Colonic mucosa (tissue), 4 donors: Measurements from ENCODE around the gene STBD1. TPM values are rescaled to one million over a fixed set of nuclear protein-coding genes. Genes with fewer than 3 reads are reported as not detected.
A peak's percentile ranks its signal among the peaks of the same experiment; 100 is the strongest.

Experiments used
- DNase-seq: peaks from one replicate; pipeline ENCODE4 v3.0.0-alpha.2; 2020
- H3K27ac ChIP-seq: fragments of 200-600 bp; one replicate; pipeline ENCODE4 v1.8.0; 2021
- H3K27me3 ChIP-seq: fragments of 200-600 bp; one replicate; pipeline ENCODE4 v1.8.0; 2021
- H3K36me3 ChIP-seq: fragments of 200-600 bp; one replicate; pipeline ENCODE4 v1.8.0; 2021
- H3K4me1 ChIP-seq: fragments of 200-600 bp; one replicate; pipeline ENCODE4 v1.8.0; 2021; ENCODE audit warnings: mild to moderate bottlenecking
- H3K4me3 ChIP-seq: fragments of 200-600 bp; one replicate; pipeline ENCODE4 v1.8.0; 2021
- H3K9ac ChIP-seq, 2 donors: one replicate each; pipeline ENCODE4 v1.7.0; 2013; ENCODE audit warnings: control low read depth in 2 of 2, low read depth in 2 of 2, low read length in 2 of 2
- H3K9me3 ChIP-seq: fragments of 200-600 bp; one replicate; pipeline ENCODE4 v1.8.0; 2021
- intact Hi-C: fragments of 100-400 bp; cut with DNase I; formaldehyde crosslinking; loops from one replicate; pipeline ENCODE4 v1.14.1; 2022
- total RNA-seq, 2 donors: library from RNA; stranded (reverse); fragmentation: NEBNext Ultra II Directional in 1 of 2; extraction: Animal tissue kit (Norgen Biotek cat#: 25700) in 1 of 2; gene quantifications; one replicate each; pipeline ENCODE4 v1.2.1, GENCODE V29; 2021
- TF ChIP-seq, protein P1 (sequence below): fragments of 200-600 bp; IDR thresholded peaks from one replicate; pipeline ENCODE4 v1.8.0; 2022; ENCODE audit warnings: antibody characterized with exemption, mild to moderate bottlenecking
- donor health status: healthy.
- donor health status: DM: no; HTN: no; CAD: no.
- donor health status: DM: no; HTN: no; CAD: no.

STBD1 gene
- total RNA-seq, 2 donors from 2014 or later: 11.8 to 39.2 TPM

DNA sequence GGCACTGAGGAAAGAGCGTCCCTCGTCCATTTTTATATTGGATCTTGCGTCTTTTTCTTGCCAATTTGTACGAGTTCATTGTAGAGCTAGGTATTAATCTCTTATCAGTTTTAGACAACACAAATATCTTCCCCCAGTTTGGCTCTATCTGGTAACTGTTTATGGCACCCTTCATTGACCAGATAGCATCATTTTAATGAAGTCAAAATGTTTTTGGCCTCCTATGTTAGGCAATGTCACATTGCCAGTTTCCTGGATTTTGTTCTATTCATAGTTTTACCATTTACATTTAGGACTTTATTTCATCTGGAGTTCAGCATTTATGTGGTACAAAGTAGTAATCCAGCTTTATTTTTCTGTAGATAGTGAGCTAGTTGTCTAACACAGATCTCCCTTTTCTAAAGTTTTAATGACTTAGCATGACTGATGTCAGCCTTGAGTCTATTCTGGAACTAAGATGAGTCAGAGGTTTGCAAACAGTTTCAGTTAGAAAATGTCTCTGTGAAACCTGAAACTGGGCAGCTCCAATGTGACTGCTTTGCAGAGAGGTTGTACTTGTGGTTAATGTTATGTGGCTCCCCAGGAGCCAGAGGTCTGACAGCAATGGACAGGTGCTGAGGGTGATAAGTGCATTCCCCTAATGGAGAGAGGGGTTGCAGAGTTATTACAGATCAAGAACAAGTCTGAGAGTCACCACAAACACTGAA, 5.3 kb upstream of the STBD1 start:
- intact Hi-C loops: no loop called here
- peaks cover 3% of the 10 kb centered on the region for H3K4me1 ChIP-seq

DNA sequence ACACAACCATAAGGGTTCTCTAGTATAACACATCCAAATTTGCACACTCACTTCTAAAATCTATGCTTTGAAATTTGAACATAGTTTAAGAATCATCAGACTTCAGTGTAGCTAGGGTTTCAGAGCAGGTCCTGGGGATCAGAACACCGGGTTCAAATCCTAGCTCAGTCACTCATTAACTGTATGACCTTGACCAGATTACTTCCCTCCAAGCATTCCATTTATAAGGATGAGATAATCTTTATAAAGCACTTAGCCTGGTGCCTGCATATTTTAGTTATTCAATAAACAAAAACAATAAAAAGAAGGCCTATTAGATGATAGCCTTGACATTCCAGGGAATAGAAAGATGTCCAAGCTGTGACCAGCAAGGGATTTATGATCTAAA, 4.8 kb upstream of the STBD1 start:
- intact Hi-C loops: no loop called here

More for the DNA sequence above, 5.3 kb upstream of the STBD1 start:
- TF ChIP-seq, protein P1, sequence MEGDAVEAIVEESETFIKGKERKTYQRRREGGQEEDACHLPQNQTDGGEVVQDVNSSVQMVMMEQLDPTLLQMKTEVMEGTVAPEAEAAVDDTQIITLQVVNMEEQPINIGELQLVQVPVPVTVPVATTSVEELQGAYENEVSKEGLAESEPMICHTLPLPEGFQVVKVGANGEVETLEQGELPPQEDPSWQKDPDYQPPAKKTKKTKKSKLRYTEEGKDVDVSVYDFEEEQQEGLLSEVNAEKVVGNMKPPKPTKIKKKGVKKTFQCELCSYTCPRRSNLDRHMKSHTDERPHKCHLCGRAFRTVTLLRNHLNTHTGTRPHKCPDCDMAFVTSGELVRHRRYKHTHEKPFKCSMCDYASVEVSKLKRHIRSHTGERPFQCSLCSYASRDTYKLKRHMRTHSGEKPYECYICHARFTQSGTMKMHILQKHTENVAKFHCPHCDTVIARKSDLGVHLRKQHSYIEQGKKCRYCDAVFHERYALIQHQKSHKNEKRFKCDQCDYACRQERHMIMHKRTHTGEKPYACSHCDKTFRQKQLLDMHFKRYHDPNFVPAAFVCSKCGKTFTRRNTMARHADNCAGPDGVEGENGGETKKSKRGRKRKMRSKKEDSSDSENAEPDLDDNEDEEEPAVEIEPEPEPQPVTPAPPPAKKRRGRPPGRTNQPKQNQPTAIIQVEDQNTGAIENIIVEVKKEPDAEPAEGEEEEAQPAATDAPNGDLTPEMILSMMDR: no peak
- no peaks in the 10 kb centered on the region for H3K36me3 ChIP-seq
- H3K4me3 ChIP-seq: no peak overlapping the region
- peak overlapping the region; percentile 15 for H3K27ac ChIP-seq
- no peaks in the 10 kb centered on the region for H3K27me3 ChIP-seq
- H3K9me3 ChIP-seq: no peaks in the 10 kb centered on the region
- no peak for DNase-seq
- H3K9ac ChIP-seq: no peak overlapping the region

DNA sequence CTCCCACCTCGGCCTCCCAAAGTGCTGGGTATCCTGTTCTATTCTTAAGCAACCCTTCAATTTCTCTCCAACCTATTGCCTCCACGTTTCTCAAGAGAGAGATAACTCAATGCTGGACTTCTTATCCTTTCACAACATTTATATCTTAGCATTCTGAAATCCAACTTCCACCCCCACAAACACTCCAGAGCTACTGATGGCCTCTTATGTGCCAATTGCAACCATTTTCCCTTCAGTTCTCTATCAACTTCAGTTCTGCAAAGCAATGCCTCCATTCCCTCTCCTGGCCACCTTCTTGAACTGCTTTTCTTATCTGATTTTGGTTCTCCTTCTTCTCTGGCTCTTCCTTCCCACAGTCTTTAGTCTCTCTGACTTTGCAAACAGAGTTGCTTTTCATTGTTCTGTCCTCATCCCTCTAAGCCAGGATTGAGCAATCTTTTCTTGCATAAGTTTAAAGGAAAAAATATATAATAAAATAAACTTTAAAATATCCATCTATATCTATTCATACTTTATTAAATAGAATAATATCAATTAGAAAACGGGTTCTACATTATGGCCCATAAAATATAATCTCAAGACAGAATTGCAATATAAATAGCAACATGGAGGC, 3.6 kb upstream of the STBD1 start:
- TF ChIP-seq, protein P1: no peak
- intact Hi-C loops: no loop called here
- no peak for DNase-seq

More for the DNA sequence above, 4.8 kb upstream of the STBD1 start:
- H3K36me3 ChIP-seq: no peaks in the 10 kb centered on the region
- no peaks in the 10 kb centered on the region for H3K9me3 ChIP-seq
- H3K9ac ChIP-seq: no peak overlapping the region
- no peak overlapping the region for H3K4me3 ChIP-seq
- no peak for DNase-seq
- TF ChIP-seq, protein P1: no peak
- H3K4me1 ChIP-seq: peaks cover 3% of the 10 kb centered on the region
- H3K27ac ChIP-seq: peak overlapping the region; percentile 15
- no peaks in the 10 kb centered on the region for H3K27me3 ChIP-seq

DNA sequence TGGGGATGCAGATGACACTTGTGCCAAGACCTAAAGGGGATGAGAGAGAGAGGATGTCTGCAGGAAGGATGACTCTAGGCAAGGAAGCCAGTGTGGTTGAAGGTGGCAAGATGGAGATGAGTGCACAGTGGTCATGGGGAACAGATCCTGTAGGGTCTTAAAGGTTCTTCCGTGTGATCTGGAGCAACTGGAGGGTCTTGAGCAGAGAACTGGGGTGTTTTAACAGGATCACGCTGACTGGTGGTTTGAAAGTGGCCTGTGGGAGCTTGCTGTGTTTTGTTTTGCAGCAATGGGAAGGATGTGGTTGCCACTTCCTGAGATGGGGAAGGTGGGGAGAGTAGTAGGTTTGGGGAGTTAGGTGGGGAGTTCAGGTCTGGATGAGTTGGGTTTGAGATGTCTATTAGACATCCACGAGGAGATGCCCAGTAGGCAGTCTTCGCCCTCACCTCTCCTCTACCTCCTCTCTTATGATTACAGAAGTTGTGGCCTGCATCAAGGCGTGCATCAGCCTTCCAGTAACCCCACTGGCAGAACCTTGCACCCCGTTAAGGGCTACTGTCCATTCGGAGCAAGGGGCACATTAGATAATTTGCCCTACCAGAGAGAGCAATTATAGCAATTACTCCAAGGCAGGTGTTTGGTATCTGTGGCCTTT, 1.4 kb upstream of the STBD1 start:
- intact Hi-C loops: loop anchor here (5.0 kb wide), 2 partner anchors 53 to 72 kb away; partner anchors contain the start of gene FAM47E
- H3K27me3 ChIP-seq: no peaks in the 10 kb centered on the region
- peak overlapping the region in 1 of 2 donors; percentile 99 for H3K9ac ChIP-seq
- H3K36me3 ChIP-seq: no peaks in the 10 kb centered on the region
- peak overlapping the region; percentile 86 for H3K27ac ChIP-seq
- no peak for DNase-seq
- TF ChIP-seq, protein P1: no peak
- peak overlapping the region; percentile 74 for H3K4me3 ChIP-seq
- peaks cover 3% of the 10 kb centered on the region for H3K4me1 ChIP-seq
- H3K9me3 ChIP-seq: no peaks in the 10 kb centered on the region

More for the DNA sequence above, 3.6 kb upstream of the STBD1 start:
- Histone ChIP-seq H3K4me1 (peaks cover 3% of the 10 kb centered on the region), H3K9ac (no peak overlapping the region), H3K27me3 (no peaks in the 10 kb centered on the region), H3K4me3 (no peak overlapping the region), H3K36me3 (no peaks in the 10 kb centered on the region), H3K9me3 (no peaks in the 10 kb centered on the region), H3K27ac (no peak overlapping the region)

DNA sequence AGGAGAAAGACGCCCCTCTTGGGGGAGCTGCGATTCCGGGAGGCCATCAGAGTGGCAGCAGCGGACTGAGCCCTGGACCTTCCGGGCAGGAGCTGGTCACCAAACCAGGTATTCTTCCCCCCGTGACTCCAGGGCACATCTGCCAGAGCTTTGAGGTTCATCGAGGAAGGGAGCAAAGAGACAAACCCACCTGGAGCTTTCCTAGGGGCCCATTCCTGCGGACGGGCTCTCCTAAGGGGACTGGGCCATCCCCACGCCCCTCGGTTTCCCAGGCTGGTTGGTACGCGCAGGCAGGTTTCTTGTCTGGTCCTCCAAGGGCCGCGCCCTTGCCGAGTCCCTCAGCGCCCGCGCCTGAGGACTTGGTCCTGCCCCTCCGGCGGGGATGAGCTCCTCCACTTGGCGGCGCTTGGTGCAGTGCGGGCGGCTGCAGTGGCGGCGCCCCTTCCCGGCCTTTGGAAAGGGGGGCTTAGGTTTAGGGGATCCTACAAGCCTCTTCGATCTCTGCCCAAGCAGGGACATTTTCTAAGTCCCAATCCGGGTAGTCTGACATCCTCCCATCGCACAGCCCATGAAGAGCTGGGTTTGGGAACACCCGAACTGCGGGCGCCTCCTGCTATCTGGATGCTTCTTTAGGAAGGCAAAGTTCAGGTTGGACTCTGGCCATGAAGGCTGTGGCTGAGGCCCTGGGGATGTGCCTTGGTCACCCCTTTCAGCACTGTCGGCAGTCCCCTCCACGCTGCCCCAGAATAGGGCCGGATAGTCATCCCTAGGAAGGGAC, 538 bp downstream of the STBD1 start:
- Histone ChIP-seq H3K36me3 (no peaks in the 10 kb centered on the region), H3K27me3 (no peaks in the 10 kb centered on the region), H3K4me1 (no peaks in the 10 kb centered on the region), H3K9ac (peak overlapping the region; percentile 71 to 99), H3K27ac (peak overlapping the region; percentile 86), H3K9me3 (no peaks in the 10 kb centered on the region), H3K4me3 (peak overlapping the region; percentile 74)
- peak; percentile 77 for DNase-seq
- intact Hi-C loops: loop anchor here (5.0 kb wide), 2 partner anchors 55 to 70 kb away; partner anchors contain the start of gene FAM47E
- TF ChIP-seq, protein P1: peak; percentile 31
